GM12801 (cell line): ENCODE results near the gene HERPUD2.

Source experiments
- TF ChIP-seq, protein P1 (sequence below): IDR thresholded peaks from one replicate; pipeline ENCODE4 v1.5.1; 2011; ENCODE audit warnings: control low read depth; ENCODE audit not compliant: insufficient read length; ENCODE audit errors: extremely low read depth

Gene HERPUD2

DNA sequence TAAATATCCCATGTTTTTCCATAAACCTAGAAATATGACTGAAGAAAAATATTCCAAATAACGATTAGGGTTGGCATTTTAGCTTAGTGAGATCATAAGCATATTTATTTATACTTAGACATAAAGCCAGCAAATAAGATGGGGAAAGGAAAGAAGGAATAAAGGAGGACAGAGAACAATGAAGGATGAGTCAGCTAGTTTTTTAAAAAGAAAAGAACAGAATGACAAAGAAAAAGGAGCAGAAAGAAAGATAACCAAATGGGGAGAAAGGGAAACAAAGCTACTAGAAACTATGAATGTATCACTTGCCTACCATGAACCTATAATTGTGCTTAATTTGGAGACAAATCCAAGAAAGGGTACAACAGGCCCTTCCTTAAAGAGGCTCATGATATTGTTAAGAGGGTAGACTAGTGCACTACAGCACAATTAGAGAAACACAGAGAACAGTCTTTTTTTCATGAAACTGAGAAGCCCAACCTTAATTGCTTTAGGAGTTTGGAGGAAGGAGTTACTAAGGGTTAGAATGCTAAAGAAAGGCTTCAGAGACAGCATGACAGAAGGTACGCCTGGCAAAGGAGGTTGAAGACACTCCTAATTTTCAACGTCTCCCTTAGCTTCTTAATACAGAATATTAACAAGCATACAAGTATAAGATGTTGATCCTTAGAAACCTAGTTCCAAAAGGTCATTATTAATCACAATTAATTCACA, 23.9 kb downstream of the HERPUD2 start:
- TF ChIP-seq, protein P1, sequence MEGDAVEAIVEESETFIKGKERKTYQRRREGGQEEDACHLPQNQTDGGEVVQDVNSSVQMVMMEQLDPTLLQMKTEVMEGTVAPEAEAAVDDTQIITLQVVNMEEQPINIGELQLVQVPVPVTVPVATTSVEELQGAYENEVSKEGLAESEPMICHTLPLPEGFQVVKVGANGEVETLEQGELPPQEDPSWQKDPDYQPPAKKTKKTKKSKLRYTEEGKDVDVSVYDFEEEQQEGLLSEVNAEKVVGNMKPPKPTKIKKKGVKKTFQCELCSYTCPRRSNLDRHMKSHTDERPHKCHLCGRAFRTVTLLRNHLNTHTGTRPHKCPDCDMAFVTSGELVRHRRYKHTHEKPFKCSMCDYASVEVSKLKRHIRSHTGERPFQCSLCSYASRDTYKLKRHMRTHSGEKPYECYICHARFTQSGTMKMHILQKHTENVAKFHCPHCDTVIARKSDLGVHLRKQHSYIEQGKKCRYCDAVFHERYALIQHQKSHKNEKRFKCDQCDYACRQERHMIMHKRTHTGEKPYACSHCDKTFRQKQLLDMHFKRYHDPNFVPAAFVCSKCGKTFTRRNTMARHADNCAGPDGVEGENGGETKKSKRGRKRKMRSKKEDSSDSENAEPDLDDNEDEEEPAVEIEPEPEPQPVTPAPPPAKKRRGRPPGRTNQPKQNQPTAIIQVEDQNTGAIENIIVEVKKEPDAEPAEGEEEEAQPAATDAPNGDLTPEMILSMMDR, result no peak

DNA sequence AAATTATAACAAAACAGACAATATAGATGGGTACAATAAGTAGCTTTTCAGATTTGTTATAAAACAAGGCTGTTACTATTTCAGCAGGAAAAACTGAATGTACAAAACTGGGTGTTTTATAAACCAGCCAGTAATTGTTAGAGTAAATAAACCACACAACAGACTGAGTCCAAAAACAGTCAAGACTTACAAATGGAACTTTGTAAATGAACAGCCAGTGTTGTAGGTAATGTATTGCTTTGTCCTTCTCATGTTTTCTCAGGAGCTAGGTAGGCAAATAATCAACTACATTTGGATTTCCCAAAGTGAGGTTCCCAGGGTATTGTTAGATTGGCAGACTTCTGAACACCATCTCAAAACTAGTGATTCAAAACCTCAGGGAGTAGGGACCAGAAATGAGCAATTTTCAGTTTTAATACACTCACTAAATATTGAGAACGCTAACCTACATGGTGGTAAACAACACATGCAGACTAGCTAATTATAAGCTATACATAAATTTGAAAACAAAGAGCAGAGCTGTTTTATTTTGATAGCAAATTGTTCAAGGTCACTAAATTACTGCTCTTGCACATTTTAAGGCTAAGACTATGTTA, 36.2 kb downstream of the HERPUD2 start:
- TF ChIP-seq, protein P1, result no peak

DNA sequence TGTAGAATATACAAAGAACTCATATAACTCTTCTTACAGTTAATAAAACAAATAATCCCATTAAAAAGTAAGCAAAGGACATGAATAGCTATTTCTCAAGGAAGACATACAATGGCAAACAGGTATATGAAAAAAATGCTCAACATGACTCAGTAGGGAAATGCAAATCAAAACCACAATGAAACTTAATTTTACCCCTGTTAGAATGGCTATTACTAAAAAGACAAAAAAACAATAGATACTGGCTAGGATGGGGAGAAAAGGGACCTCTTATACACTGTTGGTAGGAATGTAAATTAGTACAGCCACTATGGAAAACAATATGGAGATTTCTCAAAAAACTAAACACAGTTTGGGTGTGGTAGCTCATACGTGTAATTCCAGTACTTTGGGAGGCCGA, 37.8 kb downstream of the HERPUD2 start:
- TF ChIP-seq, protein P1, result no peak

DNA sequence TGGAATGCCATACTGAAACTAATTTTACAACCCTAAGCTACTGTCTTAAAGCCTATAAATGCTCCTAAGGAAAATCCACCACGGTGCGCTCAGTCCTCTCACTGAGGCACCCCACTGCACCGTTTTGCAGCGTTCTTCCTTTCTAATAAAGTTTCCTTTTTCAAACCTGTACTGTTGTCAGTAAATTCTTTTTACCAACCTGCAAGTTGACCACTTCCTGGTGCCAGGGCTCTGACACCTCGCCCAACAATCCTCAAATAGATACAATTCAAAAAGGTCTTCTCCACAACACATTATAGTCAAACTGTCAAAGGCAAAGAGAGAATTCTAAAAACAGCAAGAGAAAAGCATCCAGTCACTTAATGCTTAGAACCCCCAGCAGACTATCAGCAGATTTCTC, 42.8 kb downstream of the HERPUD2 start:
- TF ChIP-seq, protein P1, result no peak

DNA sequence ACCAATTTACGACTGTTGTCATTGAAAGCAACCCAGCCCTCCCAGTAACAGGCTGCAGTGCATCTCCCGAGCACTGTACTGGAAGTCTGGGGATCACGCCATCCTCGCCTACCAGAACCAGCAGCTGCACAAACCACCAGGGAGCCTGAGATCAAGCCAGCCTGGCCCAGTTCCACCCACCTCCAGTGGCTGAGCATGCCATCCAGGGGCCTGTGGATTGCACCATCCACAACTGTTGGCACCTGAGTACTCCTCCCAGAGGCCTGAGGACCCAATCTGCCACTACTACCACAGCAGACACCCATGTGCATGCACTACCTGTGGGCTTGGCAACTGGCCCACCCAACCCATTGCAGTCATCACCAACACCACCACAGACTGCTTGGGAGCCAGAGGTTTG, 44.2 kb downstream of the HERPUD2 start:
- TF ChIP-seq, protein P1, result no peak

DNA sequence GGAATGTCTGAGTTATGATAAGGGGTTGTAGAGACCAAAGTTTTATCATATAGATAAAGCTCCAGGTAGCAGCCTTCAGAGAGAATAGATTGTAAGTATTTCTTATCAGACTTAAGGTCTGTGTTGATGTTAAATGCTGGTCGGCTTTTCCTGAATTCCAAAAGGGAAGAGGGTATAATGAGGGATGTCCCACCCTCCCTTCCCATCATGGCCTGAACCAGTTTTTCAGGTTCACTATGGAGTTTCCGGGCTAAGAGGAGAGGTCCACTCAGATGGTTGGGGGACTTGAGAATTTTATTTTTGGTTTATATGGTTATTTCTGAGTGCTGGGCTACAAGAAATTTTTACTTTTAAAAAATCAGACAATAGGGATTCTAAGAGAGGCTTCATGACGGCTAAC, 45.2 kb downstream of the HERPUD2 start:
- TF ChIP-seq, protein P1, result no peak

DNA sequence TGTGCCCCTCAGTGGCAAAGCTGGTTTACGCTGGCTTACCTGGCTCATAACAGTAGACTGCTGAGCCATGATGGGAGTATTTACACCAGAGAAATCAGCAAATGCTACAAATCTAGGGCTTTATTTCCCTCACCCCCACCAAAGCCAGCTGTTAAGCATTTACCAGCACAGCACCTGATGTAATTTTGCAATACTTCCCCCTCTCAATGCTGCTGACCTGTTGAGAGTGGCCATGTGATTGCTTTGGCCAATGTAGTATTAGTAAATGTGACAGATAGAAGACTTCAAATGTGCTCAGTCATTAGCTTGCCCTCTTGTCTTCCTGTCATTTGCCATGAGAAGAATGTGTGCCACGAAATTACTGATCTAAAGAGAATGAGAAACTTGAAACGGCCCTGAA, 46.6 kb downstream of the HERPUD2 start:
- TF ChIP-seq, protein P1, result no peak
